ENCODE measurements around the gene RAB11FIP3.

RAB11FIP3 gene

GRCh38 chr16:530111-530817 is 104.8 kb downstream of the RAB11FIP3 start:
- DNase-seq (ENCODE audit: low read depth in 2 of 2): no peak

GRCh38 chr16:531494-532125 is 106.2 kb downstream of the RAB11FIP3 start:
- DNase-seq (ENCODE audit: low read depth in 2 of 2): no peak

- no peak for DNase-seq (ENCODE audit: low read depth in 2 of 2)
Measured at GRCh38 chr16:533391-534123, 108.1 kb downstream of the RAB11FIP3 start.

GRCh38 chr16:534135-534534 is 108.7 kb downstream of the RAB11FIP3 start:
- no peak for DNase-seq (ENCODE audit: low read depth in 2 of 2)

- no peak for DNase-seq (ENCODE audit: low read depth in 2 of 2)
Measured at GRCh38 chr16:534856-535445, 109.5 kb downstream of the RAB11FIP3 start.

- DNase-seq (ENCODE audit: low read depth in 2 of 2): no peak
Measured at GRCh38 chr16:535446-536405, 110.3 kb downstream of the RAB11FIP3 start.

GRCh38 chr16:536746-537145 is 111.3 kb downstream of the RAB11FIP3 start:
- DNase-seq (ENCODE audit: low read depth in 2 of 2): no peak

GRCh38 chr16:537415-538335 is 112.2 kb downstream of the RAB11FIP3 start:
- no peak for DNase-seq (ENCODE audit: low read depth in 2 of 2)

GRCh38 chr16:539901-540530 is 114.6 kb downstream of the RAB11FIP3 start:
- DNase-seq (ENCODE audit: low read depth in 2 of 2): no peak

GRCh38 chr16:540645-541340 is 115.3 kb downstream of the RAB11FIP3 start:
- no peak for DNase-seq (ENCODE audit: low read depth in 2 of 2)

GRCh38 chr16:543301-544164 is 118.1 kb downstream of the RAB11FIP3 start:
- DNase-seq (ENCODE audit: low read depth in 2 of 2): no peak

- no peak for DNase-seq (ENCODE audit: low read depth in 2 of 2)
Measured at GRCh38 chr16:544517-544916, 119.1 kb downstream of the RAB11FIP3 start.

- DNase-seq (ENCODE audit: low read depth in 2 of 2): no peak
Measured at GRCh38 chr16:546909-547770, 121.7 kb downstream of the RAB11FIP3 start.

- no peak for DNase-seq (ENCODE audit: low read depth in 2 of 2)
Measured at GRCh38 chr16:548586-548985, 123.1 kb downstream of the RAB11FIP3 start.

- no peak for DNase-seq (ENCODE audit: low read depth in 2 of 2)
Measured at GRCh38 chr16:549544-550263, 124.3 kb downstream of the RAB11FIP3 start.

GRCh38 chr16:551210-551609 is 125.8 kb downstream of the RAB11FIP3 start:
- DNase-seq (ENCODE audit: low read depth in 2 of 2): no peak

Data from fibroblast of skin of left quadriceps (primary cell).